GM18498 (cell line): ENCODE measurements around the gene LAMC1.

ENCODE experiments used
- ATAC-seq: cut with Tn5 transposase; IDR thresholded peaks from one replicate; pipeline ENCODE4 v1.9.1; 2021; ENCODE audit warnings: mild to moderate bottlenecking, moderate library complexity; ENCODE audit not compliant: unreplicated experiment

Gene LAMC1

DNA sequence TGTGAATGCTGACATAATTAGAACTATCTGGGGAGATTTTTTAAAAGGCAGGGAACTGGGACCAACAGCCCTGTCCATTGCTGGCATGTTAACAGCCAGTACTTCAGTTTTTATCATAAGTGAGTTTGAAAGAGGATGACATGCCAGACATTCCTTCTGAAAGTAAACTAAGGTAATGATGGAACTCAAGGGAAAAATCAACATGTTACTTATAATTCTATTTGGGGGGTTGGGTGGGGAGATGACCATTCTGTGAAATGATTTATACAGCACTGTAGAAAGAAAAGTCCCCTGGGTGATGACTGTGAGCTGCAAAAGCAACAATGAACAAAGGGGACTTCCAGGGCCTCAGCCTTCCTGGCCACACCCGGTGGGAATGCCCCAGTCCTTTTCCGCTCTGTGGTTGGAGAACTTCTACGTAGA is 157.4 kb downstream of the LAMC1 start:
- no peak for ATAC-seq

DNA sequence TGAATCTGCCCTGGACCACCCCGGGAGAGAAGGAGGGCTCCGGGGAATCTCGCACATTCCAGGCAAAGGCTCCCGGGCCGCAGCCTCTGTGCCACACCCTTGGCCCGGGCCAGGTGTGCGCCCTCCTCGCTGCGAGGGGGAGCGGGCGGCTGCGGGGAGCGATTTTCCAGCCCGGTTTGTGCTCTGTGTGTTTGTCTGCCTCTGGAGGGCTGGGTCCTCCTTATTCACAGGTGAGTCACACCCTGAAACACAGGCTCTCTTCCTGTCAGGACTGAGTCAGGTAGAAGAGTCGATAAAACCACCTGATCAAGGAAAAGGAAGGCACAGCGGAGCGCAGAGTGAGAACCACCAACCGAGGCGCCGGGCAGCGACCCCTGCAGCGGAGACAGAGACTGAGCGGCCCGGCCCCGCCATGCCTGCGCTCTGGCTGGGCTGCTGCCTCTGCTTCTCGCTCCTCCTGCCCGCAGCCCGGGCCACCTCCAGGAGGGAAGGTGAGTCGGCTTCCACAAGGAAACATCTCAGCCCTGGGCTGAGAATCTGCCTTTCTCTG is 162.8 kb downstream of the LAMC1 start, which contains the start of gene LAMC2:
LAMC2 (plus strand) TSS at position 324 of the 550 bp plus-strand sequence; CDS start at position 413, 89 bp downstream.
- no peak for ATAC-seq

DNA sequence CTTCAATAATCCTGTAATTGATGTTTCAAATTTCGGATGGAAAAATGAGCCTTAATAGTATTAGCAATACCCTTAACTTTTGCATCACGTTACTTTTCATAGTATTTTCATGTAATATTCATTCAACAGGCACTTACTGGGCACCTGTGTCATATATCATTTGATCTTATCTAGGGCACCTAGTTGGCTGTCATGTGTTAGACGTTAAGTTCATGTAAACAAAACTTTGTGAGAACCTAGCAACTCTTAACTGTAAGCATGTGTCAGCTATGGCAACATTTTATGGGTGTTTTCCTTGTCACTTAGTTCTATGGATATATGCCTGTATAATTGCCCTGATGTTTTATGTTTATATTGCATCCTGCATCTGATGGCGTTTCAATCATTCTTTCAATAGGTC is 163.6 kb downstream of the LAMC1 start:
- no peak for ATAC-seq

DNA sequence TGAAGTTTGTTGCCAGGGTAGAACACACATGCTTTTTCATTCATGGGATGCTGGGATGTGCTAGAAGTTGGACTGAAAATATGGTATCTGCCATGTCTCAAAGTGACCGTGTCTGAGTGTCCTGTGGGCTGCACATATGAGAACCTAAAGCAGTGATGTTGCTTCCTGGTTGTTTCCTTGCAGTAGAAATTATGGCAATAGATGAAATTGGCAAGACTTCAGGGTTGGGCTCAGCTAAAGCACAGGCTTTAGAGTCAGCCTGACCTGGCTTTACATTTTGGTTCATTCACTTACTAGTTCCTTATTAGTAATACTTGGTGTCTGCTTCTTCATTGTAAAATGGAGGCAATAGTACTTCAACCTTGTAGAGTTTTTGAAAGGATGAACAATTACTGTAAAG is 165.0 kb downstream of the LAMC1 start:
- no peak for ATAC-seq

DNA sequence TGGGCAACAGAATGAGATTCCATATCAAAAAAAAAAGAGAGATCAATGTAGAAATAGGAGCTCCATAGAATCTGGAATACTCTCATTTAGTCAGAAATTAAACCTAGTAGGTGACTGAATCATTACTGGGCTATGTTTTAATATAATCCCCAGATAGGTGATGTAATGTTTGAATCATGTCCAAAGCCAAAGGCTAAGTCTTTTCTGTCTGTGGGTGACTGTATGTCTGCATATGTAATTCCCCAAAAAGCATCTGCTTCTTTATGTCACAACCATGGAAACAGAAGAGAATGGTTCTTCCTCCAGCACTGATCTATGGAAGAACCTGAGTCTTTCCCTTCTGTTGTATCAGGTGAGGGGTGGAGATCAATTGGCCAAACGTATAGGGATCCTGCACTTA is 168.6 kb downstream of the LAMC1 start:
- ATAC-seq = no peak

DNA sequence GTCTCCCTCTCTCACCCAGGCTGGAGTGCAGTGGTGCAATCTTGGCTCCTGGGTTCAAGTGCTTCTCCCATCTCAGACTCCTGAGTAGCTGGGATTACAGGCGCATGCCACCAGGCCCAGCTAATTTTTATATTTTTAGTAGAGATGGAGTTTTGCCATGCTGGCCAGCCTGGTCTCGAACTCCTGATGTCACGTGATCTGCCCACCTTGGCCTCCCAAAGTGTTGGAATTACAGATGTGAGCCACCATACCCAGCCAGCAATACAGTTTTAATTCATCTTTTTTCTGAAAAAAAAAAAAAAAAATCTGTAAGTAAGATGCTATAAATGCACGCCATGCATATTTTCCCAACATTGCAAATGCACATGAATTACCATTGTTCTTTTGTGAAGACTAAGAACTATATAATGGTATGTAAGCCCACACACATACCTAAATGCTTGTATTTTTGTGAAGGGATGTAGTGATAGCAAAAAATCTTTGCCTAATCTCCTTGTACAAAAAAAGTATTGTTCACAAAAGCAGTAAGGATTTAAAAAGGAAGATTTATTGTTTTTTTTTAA is 170.8 kb downstream of the LAMC1 start:
- no peak for ATAC-seq

DNA sequence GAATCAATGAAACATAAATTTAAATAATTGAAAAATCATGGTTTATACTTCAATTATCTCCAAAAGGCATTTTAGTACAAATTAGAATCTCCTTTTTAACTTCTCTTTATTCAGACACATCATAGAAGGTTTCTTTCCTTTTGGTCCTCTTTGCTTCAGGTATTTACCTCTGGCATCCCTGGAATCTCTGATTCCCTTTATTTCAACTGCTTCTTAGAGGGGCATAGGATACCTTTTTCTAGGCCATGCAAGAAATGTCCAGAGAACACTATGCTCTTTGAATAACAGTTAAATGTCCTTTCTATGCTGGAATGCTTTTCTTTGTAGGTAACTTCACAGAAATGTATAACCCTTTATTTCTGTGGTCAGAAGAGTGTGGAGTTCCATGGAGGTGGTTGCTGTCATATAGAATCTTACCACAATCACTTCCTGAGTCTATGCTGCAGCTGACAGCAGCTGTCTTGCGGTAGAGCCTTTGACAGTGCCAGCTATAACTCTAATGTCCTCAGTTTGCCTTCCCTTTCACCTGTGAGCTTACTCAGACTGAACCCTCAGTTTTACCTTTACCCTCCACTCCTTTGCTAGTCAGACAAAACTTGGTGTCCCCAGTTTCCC is 171.4 kb downstream of the LAMC1 start:
- peak; percentile 97 for ATAC-seq

DNA sequence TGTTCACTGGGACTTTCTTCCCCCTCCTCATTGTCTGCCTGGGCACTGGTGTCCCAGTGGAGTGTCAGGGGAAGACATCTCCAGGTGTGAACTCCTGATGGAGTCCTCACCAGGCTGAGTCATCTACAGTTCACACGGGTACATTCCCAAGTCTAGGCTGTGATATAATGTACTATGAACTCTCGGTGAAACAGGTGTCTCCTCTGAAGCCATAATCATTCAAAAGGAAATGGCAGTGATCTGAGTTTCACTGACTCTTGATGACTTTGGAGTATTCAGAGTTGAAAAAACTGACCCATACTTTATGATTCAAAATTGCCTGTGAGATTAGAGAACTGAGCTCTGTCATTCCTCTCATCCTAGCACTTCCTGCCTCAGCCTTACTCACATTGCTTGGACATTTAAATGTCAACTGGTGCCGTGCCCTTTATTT is 171.9 kb downstream of the LAMC1 start:
- peak; percentile 54 for ATAC-seq
